GM21390 (cell line): ENCODE measurements around the gene CEMIP.
A peak's percentile ranks its signal among the peaks of the same experiment; 100 is the strongest.

Experiments
- ATAC-seq: cut with Tn5 transposase; IDR thresholded peaks from one replicate; pipeline ENCODE4 v1.9.1; 2021; ENCODE audit not compliant: unreplicated experiment

CEMIP gene

DNA sequence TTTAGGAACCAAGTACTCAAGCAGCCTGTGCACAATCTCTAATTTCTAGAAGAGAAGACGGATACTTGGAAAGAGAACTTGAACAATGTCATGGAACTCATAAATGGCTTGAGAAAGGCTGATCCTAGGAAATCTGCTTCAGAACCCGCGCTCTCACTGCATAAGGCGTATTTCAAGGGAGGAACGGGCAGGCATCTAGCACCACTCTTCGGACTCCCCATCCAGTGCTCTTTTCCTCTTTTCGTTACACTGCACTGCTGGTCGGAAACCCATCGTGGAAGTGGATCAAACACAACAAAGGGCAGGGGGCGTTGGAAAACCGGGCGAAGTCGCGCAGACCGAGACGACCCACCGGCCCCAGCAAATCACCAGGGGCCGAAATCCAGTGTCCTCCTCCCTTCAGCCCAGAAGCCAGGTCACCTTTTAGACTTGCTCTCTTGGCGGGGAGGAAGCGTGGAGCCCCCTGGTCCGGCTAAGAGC, 221.0 kb downstream of the CEMIP start:
- ATAC-seq, result no peak

DNA sequence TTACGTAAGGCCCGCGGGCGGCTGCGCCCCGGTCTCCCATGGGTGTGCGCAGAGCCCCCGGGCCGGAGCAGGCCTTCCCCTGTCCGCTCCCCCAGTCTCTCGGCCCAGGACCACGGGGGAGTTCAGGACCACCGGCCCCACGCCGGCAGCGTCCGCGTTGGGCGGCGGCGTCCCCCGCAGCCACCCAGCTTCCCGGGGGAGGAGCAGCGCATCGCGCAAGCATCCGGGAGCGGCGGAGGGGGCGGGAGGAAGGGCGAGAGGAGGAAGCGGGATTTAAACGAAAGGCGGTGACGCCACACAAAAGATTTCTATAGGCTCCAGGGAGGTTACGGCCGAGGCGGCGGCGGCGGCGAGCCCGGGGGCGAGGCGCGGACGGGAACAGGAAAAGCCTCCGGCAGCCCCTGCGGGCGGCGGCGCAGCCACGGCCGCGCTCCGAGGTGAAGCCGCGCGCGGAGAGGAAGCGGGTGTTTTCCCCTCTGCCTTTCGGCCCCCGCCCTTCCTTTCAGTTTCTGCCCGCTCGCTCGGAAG, 221.5 kb downstream of the CEMIP start, which contains the start of gene TLNRD1:
TSS of gene TLNRD1 (plus strand) at position 300 of the 528 bp plus-strand sequence. CDS start 1,349 bp downstream, outside the sequence.
- peak; percentile 57 for ATAC-seq
